ENCODE data around the gene ENO4.

- no peak for TF ChIP-seq CTCF (IDR thresholded peaks at IDR 0.05)
- TF ChIP-seq POLR2AphosphoS5 (IDR thresholded peaks at IDR 0.05): no peak
Observed at GRCh38 chr10:116905845-116906210, 56.5 kb downstream of the ENO4 start.

Data from prostate gland (tissue), 2 donors.